ACHN (cell line): ENCODE data around the gene PSRC1.

Source experiments
- DNase-seq: peaks from one replicate; pipeline ENCODE4 v3.0.0-alpha.2; 2015
- in situ Hi-C: cut with HindIII; loops from 2 replicates; pipeline ENCODE4 v1.10.0; 2017; ENCODE audit warnings: low sequenced_read_pairs, low pct_ligation_motif_present, low pct_unique_long_range_greater_than_20kb

PSRC1 gene

GRCh38 chr1:109275706-109276345 lies 7.1 kb downstream of the PSRC1 start:
- DNase-seq: no peak
- in situ Hi-C loops: loop anchor here (10.0 kb wide), 1 partner anchor 109 kb away; no protein-coding TSS in a partner anchor

- DNase-seq: peak; percentile 61
- in situ Hi-C loops: loop anchor here (10.0 kb wide), 1 partner anchor 110 kb away; no protein-coding TSS in a partner anchor
These were observed 8.1 kb downstream of the PSRC1 start for GRCh38 chr1:109274533-109275476.

GRCh38 chr1:109273570-109274288 lies 9.2 kb downstream of the PSRC1 start:
- no peak for DNase-seq
- in situ Hi-C loops: loop anchor here (10.0 kb wide), 1 partner anchor 111 kb away; no protein-coding TSS in a partner anchor

GRCh38 chr1:109272831-109273547 lies 10.0 kb downstream of the PSRC1 start:
- in situ Hi-C loops: loop anchor here (10.0 kb wide), 1 partner anchor 112 kb away; no protein-coding TSS in a partner anchor
- DNase-seq: no peak

GRCh38 chr1:109272021-109272799 lies 10.7 kb downstream of the PSRC1 start:
- in situ Hi-C loops: loop anchor here (10.0 kb wide), 1 partner anchor 113 kb away; no protein-coding TSS in a partner anchor
- no peak for DNase-seq

- DNase-seq: no peak
- in situ Hi-C loops: loop anchor here (10.0 kb wide), 1 partner anchor 113 kb away; no protein-coding TSS in a partner anchor
These were observed 11.5 kb downstream of the PSRC1 start for GRCh38 chr1:109271458-109271857.

GRCh38 chr1:109270623-109271317 lies 12.2 kb downstream of the PSRC1 start:
- DNase-seq: no peak
- in situ Hi-C loops: loop anchor here (10.0 kb wide), 1 partner anchor 114 kb away; no protein-coding TSS in a partner anchor

- no peak for DNase-seq
- in situ Hi-C loops: loop anchor here (10.0 kb wide), 1 partner anchor 115 kb away; no protein-coding TSS in a partner anchor
These were observed 12.8 kb downstream of the PSRC1 start for GRCh38 chr1:109269981-109270622.

GRCh38 chr1:109269212-109269980 lies 13.5 kb downstream of the PSRC1 start:
- no peak for DNase-seq
- in situ Hi-C loops: no loop called here

- in situ Hi-C loops: no loop called here
- no peak for DNase-seq
These were observed 14.3 kb downstream of the PSRC1 start for GRCh38 chr1:109268431-109269211.

- in situ Hi-C loops: no loop called here
- DNase-seq: no peak
These were observed 15.1 kb downstream of the PSRC1 start for GRCh38 chr1:109267743-109268300.

- in situ Hi-C loops: no loop called here
- no peak for DNase-seq
These were observed 16.0 kb downstream of the PSRC1 start for GRCh38 chr1:109266965-109267364.

- DNase-seq: no peak
- in situ Hi-C loops: no loop called here
These were observed 17.1 kb downstream of the PSRC1 start for GRCh38 chr1:109265741-109266330.

- no peak for DNase-seq
- in situ Hi-C loops: no loop called here
These were observed 17.9 kb downstream of the PSRC1 start for GRCh38 chr1:109265016-109265415.
